GM10266 (cell line): ENCODE data around the gene ANKS3.

Source experiments
- DNase-seq: peaks from one replicate; pipeline ENCODE4 v3.0.0; 2012; ENCODE audit errors: extremely low spot score
- CTCF ChIP-seq: IDR thresholded peaks from 2 replicates; pipeline ENCODE4 v1.5.1; 2012; ENCODE audit warnings: mild to moderate bottlenecking, low read depth; ENCODE audit not compliant: control insufficient read depth, insufficient read depth; ENCODE audit errors: missing control alignments

The ANKS3 gene

GRCh38 chr16:4682616-4683254 is 51.3 kb downstream of the ANKS3 start:
- DNase-seq: no peak
- TF ChIP-seq CTCF: no peak

GRCh38 chr16:4682084-4682591 is 51.9 kb downstream of the ANKS3 start:
- DNase-seq: no peak
- TF ChIP-seq CTCF: no peak

GRCh38 chr16:4681471-4682083 is 52.5 kb downstream of the ANKS3 start:
- no peak for TF ChIP-seq CTCF
- no peak for DNase-seq

GRCh38 chr16:4680673-4681470 is 53.2 kb downstream of the ANKS3 start:
- no peak for TF ChIP-seq CTCF
- DNase-seq: no peak

- no peak for TF ChIP-seq CTCF
- no peak for DNase-seq
These were observed 54.0 kb downstream of the ANKS3 start for GRCh38 chr16:4679850-4680636.

- no peak for DNase-seq
These were observed 54.8 kb downstream of the ANKS3 start for GRCh38 chr16:4679156-4679849.

More at GRCh38 chr16:4679156-4679849, 54.8 kb downstream of the ANKS3 start:
- TF ChIP-seq CTCF: no peak
